DMS153 (cell line): ENCODE results near the gene PFKFB3.
"Not testable (repeated sequence)": the region's sequence is repeated elsewhere in the genome, so short reads cannot be mapped to it uniquely, and the experiment has no call there.

ENCODE experiments used
- DNase-seq: peaks from one replicate; lab custom pipeline; 2025; lab: John Stamatoyannopoulos, UW

The PFKFB3 gene

DNA sequence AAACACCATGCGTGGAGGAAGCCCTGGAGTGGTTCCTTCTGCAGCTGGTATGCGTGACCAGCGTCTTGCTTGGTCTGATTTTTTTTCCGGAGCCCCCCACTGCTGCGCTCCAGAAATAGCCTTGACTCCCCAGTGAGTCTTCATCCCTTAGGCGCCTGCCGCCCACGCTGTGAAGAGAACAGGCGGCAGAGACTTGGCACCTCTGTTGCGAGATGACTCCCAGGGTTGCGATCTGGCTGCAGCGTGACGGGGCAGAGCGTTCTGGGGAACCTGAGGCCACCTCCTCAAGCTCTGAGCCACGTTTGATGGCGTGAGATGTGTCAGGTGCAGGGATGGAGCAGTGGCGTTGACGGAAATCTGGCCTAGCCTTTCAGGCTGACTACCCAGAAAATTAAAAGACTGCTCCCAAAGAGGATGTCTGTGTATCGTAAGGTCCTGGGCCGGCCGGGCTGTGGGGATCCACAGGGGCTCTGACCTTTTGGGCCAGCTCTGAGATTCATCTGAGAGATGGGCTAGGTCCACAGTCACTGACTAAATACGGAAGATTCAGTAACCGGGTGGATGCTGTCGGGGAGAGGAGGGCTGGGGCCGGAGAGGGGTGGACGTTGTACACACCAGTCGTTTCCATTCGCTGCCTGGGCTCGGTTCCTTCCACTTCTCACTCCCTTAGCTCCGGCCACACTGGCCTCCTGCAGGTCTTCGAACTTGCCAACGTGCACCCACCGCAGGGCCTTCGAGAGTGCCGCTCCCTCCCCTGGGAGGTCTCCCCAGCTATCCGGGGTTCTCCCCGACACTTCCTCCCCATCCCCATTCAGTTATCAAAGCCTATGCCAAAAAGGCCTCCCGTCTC is 33.8 kb downstream of the PFKFB3 start:
- DNase-seq: no peak

DNA sequence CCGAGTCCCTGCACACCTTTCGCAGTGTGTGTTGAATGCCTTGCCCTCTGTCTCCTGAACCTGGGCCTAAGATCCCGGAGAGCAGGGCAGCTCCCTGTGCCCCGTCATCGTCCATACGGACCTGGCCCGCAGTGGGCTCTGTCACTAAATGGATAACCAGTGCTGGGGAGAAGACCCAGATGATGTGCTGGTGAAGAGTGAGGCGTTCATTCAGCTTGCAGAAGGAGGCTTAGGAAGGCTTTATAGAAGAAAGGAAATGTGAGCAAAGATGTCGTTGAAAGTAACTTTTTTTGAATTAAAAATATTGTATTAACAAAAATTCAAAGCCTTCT is 34.4 kb downstream of the PFKFB3 start:
- no peak for DNase-seq

DNA sequence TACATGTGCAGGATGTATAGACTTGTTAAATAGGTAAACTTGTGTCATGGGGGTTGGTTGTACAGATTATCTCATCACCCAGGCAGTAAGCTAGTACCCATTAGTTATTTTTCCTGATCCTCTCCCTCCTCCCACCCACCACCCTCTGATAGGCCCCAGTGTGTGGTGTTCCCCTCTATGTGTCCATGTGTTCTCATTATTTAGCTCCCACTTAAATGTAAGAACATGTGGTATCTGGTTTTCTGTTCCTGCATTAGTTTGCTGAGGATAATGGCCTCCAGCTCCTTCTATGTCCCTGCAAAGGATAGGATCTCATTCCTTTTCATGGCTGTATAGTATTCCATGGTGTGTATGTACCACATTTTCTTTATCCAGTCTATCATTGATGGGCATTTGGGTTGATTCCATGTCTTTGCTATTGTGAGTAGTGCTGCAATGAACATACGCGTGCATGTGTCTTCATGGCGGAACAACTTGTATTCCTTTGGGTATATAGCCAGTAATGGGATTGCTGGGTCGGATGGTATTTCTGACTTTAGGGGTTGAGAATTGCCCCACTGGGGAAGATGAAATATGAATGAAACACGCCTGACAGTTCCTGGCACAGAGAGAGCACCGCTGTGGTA is 36.0 kb downstream of the PFKFB3 start:
- DNase-seq: not testable (repeated sequence)

DNA sequence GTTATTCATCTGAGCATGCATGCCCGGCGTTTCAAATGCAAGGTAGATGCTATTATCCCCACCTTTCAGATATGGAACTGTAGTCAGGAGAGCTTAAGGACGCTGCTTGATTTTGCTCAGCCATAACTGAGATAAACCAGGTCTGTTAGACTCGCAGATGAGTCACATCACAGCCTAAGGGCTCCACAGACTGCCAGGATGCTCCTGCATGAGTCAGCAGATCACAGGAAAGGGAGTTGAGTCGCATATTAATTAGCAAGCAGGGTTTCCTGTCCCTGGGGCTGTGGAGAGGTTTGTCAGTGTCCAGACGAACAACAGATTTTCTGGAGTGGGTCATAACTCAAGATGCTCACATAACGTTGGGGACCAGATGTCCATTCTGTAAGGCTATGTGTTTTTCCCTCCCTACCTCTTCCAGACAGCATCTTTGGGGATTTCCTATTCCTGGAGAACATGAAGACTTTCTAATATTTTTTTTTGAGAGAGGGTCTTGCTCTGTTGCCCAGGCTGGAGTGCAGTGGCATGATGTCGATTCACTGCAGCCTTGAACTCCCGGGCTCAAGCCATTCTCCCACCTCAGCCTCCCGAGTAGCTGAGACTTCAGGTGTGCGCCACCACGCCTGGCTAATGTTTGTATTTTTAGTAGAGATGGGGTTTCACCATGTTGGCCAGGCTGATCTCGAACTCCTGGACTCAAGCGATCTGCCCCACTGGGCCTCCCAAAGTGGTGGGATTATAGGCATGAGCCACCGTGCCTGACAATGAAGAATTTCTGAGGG is 36.7 kb downstream of the PFKFB3 start:
- no peak for DNase-seq

DNA sequence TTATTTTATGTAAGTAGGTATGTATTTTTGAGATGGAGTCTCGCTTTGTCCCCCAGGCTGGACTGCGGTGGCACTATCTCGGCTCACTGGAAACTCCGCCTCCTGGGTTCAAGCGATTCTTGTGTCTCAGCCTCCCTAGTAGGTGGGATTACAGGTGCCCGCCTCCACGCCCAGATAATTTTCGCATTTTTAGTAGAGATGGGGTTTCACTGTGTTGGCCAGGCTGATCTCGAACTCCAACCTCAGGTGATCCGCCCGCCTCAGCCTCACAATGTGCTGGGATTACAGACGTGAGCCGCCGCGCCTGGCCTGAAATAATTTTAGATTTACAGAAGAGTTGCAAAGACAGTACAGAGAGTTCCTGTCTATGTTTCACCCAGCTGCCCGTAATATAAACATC is 37.5 kb downstream of the PFKFB3 start:
- DNase-seq: no peak

DNA sequence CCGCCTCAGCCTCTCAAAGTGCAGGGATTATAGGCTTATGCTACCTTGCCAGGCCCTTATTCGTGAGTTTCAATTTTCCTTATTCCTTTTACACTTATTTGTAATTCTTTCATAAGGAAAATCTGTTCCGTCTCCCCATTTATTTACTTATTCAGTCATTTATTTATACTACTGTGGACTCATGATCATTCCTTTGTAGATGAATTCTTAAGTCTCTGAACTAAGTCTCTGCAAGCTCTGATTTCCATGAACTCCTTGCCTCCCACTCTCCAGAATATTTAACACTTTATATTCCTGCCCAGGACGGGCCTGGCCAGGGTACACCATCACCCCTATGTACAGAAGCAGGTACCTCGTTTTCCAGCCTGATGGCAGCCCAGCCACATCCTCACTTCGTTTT is 39.4 kb downstream of the PFKFB3 start:
- no peak for DNase-seq

DNA sequence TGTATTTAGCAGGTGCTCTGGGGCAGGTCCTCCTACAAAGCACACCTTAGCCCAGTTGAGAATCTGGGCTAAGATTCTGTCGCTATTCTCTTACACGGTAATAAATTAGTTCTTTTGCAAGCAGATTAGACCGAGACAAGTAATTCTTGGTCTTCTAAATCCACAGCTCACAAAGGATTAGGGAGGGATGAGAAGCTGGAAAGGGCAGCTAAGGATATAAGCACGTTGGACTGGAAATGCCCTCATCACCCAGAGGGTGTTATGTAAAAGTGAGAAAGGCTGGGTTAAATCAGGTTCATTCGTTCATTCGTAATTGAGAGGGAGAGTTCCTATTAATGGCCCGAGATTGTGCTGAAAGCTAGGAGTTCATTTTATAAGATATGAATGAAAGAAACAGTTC is 41.8 kb downstream of the PFKFB3 start:
- DNase-seq: no peak

DNA sequence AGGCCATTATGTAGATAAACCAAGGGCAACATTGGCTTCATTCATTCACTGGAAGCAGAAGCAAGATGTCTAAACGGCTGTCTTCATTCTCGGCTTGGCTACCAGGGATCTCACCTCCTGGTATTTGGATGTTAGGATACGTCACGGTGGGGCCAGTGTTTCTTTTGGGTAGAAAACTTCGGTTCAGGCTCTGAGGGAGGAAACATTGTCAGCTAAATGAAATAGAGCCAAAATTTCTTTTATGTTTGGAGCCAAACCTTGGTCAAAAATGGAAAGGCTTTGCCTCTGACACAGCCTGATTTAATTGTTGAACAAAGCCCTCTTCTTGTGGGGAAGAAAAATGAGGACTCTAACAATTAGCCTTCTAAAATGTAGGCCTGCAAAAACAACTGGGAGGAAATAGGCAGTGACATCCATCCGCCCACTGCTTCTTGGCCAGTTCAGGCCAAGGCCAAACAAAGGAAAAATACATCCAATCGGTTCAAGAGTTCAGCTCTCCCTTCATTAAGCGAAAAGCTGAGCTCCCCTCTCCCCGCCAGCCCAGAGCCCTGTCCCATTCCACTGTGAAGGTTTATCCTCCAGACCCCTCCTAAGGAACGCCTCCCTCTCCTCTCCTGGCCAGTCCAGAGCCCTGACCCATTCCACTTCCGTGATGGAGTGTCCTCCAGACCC is 44.4 kb downstream of the PFKFB3 start:
- no peak for DNase-seq

DNA sequence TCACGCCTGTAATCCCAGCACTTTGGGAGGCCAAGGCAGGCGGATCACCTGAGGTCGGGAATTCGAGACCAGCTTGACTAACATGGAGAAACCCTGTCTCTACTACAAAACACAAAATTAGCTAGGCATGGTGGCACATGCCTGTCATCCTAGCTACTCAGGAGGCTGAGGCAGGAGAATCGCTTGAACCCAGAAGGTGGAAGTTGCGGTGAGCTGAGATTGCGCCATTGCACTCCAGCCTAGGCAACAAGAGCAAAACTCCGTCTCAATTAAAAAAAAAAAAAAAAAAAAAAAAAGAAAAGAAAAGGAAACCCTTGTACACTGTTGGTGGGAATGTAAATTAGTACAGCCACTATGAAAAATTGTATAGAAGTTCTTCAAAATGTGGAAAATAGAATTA is 46.2 kb downstream of the PFKFB3 start:
- DNase-seq: not testable (repeated sequence)

DNA sequence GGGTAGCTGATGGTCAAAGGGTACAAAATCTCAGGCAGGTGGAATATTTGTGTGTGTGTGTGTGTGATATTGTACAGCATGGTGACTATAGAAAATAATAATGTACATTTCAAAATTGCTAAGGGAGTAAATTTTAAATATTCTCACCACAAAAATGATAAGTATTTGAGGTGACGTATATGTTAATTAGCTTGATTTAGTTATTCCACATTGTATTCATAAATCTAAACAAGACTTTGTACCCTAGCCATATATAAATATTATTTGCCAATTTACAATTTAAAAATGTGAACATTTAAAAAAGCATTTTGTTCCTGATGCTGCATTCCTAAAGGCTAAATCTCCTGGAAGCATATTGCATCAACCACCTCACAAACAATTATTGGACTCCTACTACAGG is 47.0 kb downstream of the PFKFB3 start:
- DNase-seq: no peak

DNA sequence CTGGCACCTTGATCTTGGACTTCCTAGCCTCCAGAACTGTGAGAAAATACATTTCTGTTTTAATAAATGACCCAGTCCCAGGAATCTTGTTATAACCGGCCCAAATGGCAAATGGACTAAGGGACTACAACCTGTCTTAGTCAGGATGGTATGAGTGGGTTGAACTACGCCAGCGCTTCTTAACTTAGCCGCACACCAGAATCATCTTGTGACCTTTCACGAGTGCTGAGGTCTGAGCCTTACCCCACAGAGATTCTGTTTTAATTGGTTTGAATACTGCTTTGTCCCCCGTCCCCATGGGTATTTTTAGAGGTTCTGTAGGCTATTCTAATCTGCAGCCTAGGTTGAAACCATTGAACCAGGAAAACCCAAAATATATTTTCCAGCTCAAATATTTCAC is 48.0 kb downstream of the PFKFB3 start:
- no peak for DNase-seq

DNA sequence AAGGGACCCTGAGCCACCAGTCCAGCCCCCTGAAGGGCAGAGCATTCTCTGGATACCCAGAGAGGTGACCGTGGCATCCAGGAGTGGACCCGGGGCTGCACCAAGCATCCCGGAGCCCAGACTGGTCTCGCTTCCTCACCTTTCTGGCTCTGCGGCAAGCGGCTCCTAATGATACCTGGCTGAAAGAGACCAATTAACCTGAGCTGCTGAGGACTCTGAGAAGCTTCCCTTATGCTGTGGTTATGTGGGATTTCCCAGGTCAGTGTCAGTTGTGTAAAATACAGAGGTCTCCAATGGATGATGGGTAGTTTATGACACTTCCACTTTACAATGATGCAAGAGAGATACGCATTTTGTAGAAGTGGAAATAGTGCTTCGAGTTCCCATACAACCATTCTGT is 51.5 kb downstream of the PFKFB3 start:
- no peak for DNase-seq

DNA sequence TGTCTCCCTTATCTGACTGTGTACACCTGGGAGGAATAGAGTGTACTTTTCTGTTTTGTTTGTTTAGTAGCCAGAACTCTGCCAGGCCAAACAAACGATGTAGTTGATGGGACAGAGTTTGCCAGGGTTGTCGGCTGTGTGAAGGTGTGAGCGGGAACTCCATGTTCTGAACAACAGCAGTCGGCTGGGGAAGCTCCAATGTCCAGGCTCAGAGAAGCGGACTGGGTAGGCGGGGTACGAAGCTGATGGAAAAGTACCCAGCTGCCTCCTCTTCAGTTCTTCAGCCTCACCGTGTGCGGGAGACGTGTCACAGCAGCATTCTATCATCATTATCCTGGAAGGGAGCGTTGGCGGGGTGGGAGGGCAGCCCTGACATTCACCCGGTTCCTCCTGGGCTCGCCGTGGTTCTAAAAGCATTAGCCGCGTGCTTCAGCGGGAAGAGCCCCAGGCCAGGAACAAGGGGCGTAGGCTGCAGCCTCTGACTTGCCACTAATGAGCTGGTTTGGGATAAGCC is 52.9 kb downstream of the PFKFB3 start:
- DNase-seq: no peak

DNA sequence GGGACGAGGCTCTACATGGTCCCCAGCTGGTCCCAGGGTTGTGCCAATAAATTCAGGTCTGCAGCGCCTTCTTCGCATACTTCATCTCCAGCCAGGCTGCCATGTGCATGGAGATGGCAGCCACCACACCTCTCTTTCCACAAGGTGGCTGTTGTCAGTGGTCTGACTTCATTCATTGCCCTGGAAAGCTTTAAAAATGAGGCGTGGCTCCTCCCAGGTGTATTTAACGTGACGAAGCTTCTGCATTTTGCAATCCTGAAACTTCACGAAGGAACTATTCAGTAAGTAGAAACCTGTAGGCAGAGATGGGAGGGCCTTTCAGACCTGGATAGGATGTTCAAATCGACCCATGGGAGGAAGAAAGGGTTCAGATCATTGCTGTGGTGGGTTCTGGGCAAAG is 53.7 kb downstream of the PFKFB3 start:
- no peak for DNase-seq

DNA sequence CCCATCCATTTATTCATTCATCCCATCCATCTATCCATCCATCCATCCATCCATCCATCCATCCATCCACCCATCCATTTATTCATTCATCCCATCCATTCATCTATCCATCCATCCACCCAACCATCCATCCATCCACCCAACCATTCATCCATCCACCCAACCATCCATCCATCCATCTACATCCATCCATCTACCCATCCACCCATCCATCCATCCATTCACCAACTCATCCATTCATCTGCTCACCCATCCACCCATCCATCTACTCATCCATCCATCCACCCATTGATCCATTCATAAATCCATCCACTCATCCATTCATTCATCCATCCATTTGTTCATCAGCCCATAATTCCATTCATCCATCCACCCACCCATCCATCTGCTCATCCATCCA is 56.4 kb downstream of the PFKFB3 start:
- no peak for DNase-seq

DNA sequence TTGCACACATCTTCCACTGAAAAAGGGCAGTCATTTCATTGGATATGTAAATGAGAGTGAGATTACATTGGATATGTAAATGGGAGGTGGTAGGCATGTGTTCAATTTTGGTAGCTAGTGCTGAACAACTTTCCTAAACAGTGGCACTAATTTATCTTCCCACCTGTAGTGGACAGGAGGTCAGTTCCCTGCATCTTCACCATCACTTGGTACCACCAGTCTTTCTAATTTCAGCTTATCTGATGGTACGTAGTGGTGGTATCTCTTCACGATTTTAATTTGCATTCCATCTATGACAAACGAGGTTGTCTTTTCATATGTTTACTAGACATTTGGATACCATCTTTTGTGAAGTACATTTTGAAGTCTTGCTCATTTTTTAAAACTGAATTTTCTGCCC is 58.1 kb downstream of the PFKFB3 start:
- no peak for DNase-seq

DNA sequence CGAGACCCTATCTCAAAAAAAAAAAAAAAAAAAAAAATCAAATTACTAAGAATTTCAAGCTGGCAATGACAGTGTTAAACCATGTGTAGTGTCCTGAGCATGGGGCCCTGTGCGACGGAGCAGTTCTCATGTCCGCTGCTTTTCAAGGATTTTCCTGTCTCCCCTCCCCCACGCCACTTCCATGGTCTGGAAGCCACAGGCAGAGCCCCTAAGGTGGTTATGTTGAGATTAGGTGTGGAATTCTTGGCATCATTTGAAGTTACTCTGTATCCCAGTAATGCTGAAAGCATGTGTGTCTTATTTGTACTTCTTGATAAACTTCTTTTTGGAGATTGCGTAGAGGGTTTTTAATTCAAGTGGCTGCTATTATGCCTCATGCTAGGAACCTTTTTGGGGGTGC is 65.2 kb downstream of the PFKFB3 start:
- DNase-seq: no peak

DNA sequence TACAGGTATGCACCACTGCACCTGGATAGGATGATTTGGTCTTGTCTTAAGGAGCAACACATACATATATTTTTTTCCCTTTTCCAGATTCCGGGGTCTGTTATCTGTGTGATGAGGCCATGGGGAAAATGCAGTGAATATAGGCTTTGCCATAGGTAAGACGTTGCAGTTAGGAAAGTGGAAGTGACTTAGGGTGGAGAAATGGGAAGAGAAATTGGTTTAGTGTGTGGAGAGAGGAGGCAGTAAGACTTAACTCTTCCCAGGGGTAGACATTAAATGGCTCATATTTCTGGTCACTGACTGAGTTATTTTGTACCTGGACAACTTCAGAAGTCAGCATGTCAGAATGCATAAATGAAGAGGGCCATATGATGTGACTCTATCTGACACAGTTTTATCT is 66.7 kb downstream of the PFKFB3 start:
- no peak for DNase-seq

DNA sequence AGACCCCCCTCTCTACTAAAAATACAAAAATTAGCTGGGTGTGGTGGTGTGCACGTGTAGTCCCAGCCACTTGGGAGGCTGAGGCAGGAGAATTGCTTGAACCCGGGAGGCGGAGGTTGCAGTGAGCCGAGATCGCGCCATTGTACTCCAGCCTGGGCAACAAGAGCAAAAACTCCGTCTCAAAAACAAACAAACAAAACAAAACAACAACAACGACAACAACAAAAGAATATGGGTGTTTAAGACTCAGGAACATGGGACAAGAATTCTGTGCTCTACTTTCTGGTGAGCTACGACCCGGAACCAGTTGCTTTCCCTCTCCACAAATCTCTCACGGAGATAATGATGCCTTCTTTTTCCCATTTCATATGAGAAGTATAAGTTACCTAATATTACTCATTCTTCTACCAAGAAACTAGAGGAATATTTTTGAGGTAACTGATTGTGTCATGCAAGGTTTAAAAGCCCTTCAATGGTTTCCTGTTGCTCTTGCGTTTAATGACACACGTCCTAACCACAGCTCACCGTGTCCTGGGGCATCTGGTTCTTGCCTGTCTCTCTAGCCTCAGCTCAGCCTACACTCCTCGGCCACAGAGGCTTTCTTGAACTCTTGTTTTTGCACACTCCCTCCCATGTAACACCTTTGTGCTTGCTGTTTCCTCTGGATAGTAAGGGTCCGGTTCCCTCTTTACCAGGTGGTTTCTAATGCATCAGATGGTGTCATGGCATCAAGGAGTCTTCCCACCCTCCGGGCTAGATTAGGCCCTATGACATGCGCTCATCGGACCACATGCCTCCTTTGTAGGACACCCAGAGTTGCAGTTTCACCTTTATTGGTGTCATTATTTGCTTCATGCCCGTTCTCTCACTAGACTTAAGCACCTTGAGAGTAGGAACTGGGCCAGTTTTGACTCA is 67.5 kb downstream of the PFKFB3 start:
- no peak for DNase-seq

DNA sequence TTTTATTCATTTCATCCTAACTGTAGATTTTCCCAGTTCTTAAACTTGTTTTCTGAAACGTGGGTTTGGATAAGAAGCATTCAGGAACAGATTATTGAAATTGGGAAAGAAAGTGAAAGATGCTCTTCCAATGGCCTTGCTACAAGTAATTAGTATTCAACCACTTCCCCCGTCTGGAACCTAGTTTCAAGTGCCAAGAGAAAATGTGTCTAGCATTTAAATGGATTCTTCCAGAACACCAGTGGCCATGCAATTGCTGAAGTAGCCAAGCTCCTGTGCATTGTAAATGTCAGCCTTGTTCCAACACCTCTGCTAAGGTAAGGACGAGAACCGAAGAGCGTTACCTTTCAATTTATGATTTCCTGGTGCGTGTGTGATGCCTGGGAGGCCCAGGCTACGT is 68.2 kb downstream of the PFKFB3 start:
- DNase-seq: no peak

DNA sequence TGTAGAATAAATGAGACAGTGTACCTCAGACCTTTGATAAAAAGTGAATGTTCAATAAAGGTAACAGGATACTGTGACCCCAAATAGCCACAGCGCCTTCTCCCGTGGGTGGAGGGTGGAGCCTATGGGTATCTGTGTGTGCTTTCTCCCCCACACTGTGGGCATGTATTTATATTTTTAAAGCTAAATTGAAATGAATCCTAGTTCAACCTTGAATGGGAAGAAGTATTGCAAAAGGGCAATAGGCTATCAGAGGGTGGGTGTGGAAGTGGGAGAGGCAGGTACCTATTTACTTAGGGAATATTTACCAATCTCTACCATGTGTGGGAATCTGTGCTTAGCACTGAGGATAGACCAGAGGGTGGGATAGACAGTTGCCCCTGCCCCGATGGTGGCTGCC is 68.9 kb downstream of the PFKFB3 start:
- no peak for DNase-seq
